Measurements from ENCODE around the gene IL1R2.

GRCh38 chr2:101998896-101999789 is 7.4 kb downstream of the IL1R2 start:
- TF ChIP-seq, protein P1, sequence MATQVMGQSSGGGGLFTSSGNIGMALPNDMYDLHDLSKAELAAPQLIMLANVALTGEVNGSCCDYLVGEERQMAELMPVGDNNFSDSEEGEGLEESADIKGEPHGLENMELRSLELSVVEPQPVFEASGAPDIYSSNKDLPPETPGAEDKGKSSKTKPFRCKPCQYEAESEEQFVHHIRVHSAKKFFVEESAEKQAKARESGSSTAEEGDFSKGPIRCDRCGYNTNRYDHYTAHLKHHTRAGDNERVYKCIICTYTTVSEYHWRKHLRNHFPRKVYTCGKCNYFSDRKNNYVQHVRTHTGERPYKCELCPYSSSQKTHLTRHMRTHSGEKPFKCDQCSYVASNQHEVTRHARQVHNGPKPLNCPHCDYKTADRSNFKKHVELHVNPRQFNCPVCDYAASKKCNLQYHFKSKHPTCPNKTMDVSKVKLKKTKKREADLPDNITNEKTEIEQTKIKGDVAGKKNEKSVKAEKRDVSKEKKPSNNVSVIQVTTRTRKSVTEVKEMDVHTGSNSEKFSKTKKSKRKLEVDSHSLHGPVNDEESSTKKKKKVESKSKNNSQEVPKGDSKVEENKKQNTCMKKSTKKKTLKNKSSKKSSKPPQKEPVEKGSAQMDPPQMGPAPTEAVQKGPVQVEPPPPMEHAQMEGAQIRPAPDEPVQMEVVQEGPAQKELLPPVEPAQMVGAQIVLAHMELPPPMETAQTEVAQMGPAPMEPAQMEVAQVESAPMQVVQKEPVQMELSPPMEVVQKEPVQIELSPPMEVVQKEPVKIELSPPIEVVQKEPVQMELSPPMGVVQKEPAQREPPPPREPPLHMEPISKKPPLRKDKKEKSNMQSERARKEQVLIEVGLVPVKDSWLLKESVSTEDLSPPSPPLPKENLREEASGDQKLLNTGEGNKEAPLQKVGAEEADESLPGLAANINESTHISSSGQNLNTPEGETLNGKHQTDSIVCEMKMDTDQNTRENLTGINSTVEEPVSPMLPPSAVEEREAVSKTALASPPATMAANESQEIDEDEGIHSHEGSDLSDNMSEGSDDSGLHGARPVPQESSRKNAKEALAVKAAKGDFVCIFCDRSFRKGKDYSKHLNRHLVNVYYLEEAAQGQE (IDR thresholded peaks at IDR 0.05; ENCODE audit: insufficient replicate concordance, low read depth), result no peak
- TF ChIP-seq CTCF (IDR thresholded peaks at IDR 0.05; ENCODE audit: insufficient read depth, low read length) (no peak), GABPA (IDR thresholded peaks at IDR 0.05; ENCODE audit: low read depth) (no peak), POLR2AphosphoS5 (IDR thresholded peaks at IDR 0.05; ENCODE audit: low read depth) (no peak)

Data from HL-60 (cell line).